BJ (cell line): ENCODE data around the gene PCDHGC5. TPM values are rescaled to one million over a fixed set of nuclear protein-coding genes. Genes with fewer than 3 reads are reported as not detected.

Experiments
- CTCF ChIA-PET: fragments of 350-600 bp; formaldehyde crosslinking; extraction: SDS; loops from one replicate; lab custom pipeline; 2021; ENCODE audit warnings: antibody characterized with exemption, inconsistent platforms; lab: Yijun Ruan, JAX
- POLR2A ChIA-PET: fragments of 300-600 bp; sonication (Branson Sonifier 250); formaldehyde crosslinking; extraction: SDS; loops from one replicate; lab custom pipeline; 2021; ENCODE audit warnings: antibody characterized with exemption; lab: Charles Lee
- DNase-seq: peaks from one replicate; pipeline ENCODE4 v3.0.0-alpha.2; 2011; ENCODE audit warnings: low read depth
- H3K27me3 ChIP-seq: 2 replicates; pipeline ENCODE4 v1.6.0; 2011; ENCODE audit warnings: low read length; ENCODE audit not compliant: control insufficient read depth, insufficient read depth
- H3K36me3 ChIP-seq: 2 replicates; pipeline ENCODE4 v1.5.1; 2011; ENCODE audit warnings: low read length; ENCODE audit not compliant: control insufficient read depth, insufficient read depth
- H3K4me3 ChIP-seq: 2 replicates; pipeline ENCODE4 v1.5.1; 2011; ENCODE audit warnings: low read depth, mild to moderate bottlenecking, control low read depth, low read length
- polyA plus RNA-seq: library from polyadenylated mRNA; depleted of rRNA; stranded (reverse); fragments of >200 nt; gene quantifications from 2 replicates; pipeline ENCODE4 v1.2.3, GENCODE V29; 2011
- TF ChIP-seq, protein P1 (sequence below): IDR thresholded peaks from 2 replicates; pipeline ENCODE4 v1.5.1; 2011; ENCODE audit warnings: low read depth, mild to moderate bottlenecking, control low read depth, inconsistent platforms, low read length, moderate library complexity; ENCODE audit not compliant: insufficient read depth

Gene PCDHGC5
- polyA plus RNA-seq, 1 experiment: 1.6 TPM

DNA sequence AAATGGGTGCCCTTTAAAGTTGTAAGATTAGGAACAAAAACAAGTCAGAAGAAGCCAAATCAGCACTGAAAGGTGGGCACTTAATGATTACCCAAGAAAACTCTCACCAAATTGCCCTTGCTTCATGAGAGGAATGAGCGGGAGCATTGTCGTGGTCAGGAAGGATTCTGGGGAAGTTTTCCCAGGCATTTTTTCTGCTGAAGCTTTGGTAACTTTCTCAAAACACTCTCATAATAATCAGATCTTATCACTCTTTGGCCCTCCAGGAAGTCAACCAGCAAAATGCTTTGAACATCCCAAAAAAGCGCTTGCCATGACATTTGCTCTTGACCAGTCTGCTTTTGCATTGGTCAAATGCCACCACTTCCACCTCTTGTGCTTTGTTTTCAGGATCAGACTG is 23.5 kb upstream of the PCDHGC5 start:
- no peak overlapping the region for H3K4me3 ChIP-seq
- TF ChIP-seq, protein P1, sequence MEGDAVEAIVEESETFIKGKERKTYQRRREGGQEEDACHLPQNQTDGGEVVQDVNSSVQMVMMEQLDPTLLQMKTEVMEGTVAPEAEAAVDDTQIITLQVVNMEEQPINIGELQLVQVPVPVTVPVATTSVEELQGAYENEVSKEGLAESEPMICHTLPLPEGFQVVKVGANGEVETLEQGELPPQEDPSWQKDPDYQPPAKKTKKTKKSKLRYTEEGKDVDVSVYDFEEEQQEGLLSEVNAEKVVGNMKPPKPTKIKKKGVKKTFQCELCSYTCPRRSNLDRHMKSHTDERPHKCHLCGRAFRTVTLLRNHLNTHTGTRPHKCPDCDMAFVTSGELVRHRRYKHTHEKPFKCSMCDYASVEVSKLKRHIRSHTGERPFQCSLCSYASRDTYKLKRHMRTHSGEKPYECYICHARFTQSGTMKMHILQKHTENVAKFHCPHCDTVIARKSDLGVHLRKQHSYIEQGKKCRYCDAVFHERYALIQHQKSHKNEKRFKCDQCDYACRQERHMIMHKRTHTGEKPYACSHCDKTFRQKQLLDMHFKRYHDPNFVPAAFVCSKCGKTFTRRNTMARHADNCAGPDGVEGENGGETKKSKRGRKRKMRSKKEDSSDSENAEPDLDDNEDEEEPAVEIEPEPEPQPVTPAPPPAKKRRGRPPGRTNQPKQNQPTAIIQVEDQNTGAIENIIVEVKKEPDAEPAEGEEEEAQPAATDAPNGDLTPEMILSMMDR: no peak
- no peaks in the 10 kb centered on the region for H3K27me3 ChIP-seq
- ChIA-PET POLR2A (interaction anchor here (0.6 kb wide), 1 partner anchor 10 kb away, joined by 3 read pairs; no protein-coding TSS in a partner anchor), CTCF (interaction anchor here (1.0 to 2.3 kb wide), 4 partner anchors 10 to 92 kb away, joined by 3 to 9 read pairs (median 6); partner anchors contain the start of genes PCDHGB7 and PCDHGC3)
- H3K36me3 ChIP-seq: no peaks in the 10 kb centered on the region
- no peak for DNase-seq

DNA sequence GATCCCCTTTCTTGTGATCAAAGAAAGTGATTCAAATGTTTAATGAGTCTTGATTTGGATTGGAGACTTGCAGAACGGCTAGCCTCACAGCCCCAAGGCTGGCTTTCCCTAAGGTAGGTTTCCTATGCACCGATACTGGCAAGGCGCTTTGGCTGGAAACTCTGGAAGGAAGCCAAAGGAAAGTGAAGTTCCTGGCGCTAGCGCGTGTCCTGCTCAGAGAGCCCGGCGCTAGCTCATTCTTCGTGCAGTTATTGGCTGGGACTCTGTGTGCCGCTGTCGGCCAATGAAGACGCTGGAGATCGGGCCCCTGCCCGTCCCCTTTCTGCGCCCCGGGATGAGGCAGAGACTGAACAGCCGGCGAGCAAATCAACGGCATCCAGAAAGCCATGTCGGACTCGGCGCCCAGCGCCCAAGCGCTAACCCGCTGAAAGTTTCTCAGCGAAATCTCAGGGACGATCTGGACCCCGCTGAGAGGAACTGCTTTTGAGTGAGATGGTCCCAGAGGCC is 13.2 kb upstream of the PCDHGC5 start, which contains the start of gene PCDHGC3:
Gene PCDHGC3, plus strand, starts transcription at position 342 of the 507 bp plus-strand sequence. Its CDS starts 151 bp downstream, at position 493.
- H3K4me3 ChIP-seq: peak within 1 kb of the TSS; percentile 53
- no peaks in the 10 kb centered on the region for H3K27me3 ChIP-seq
- ChIA-PET POLR2A (interaction anchor here (0.6 to 1.1 kb wide), 3 partner anchors 10 to 82 kb away, joined by 3 to 4 read pairs (median 4); partner anchors contain the start of gene PCDHGC5), CTCF (interaction anchor here (0.7 to 4.9 kb wide), 17 partner anchors 11 to 88 kb away, joined by 3 to 46 read pairs (median 5); partner anchors contain the start of genes PCDHGA11, PCDHGB5, PCDHGB7 and PCDHGC5)
- no peaks in the 10 kb centered on the region for H3K36me3 ChIP-seq
- peak; percentile 64 for DNase-seq
- TF ChIP-seq, protein P1: 0 out of 2 replicates have a peak, but pooled peaks have one; percentile 12

DNA sequence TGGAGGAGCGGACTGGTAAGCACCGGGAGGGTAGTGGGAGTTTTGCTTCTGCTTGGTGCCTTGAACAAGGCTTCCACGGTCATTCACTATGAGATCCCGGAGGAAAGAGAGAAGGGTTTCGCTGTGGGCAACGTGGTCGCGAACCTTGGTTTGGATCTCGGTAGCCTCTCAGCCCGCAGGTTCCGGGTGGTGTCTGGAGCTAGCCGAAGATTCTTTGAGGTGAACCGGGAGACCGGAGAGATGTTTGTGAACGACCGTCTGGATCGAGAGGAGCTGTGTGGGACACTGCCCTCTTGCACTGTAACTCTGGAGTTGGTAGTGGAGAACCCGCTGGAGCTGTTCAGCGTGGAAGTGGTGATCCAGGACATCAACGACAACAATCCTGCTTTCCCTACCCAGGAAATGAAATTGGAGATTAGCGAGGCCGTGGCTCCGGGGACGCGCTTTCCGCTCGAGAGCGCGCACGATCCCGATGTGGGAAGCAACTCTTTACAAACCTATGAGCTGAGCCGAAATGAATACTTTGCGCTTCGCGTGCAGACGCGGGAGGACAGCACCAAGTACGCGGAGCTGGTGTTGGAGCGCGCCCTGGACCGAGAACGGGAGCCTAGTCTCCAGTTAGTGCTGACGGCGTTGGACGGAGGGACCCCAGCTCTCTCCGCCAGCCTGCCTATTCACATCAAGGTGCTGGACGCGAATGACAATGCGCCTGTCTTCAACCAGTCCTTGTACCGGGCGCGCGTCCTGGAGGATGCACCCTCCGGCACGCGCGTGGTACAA is 12.6 kb upstream of the PCDHGC5 start:
- TF ChIP-seq, protein P1: no peak
- POLR2A ChIA-PET: interaction anchor here (0.8 to 1.1 kb wide), 3 partner anchors 13 to 81 kb away, joined by 4 to 7 read pairs (median 4); partner anchors contain the start of genes PCDHGA12 and PCDHGC5
- Histone ChIP-seq H3K27me3 (no peaks in the 10 kb centered on the region), H3K4me3 (peak overlapping the region; percentile 53), H3K36me3 (no peaks in the 10 kb centered on the region)
- peak; percentile 24 for DNase-seq
- CTCF ChIA-PET: interaction anchor here (0.5 to 4.9 kb wide), 17 partner anchors 10 to 88 kb away, joined by 3 to 46 read pairs (median 5); partner anchors contain the start of genes PCDHGA10, PCDHGA11, PCDHGB5 and PCDHGC5

DNA sequence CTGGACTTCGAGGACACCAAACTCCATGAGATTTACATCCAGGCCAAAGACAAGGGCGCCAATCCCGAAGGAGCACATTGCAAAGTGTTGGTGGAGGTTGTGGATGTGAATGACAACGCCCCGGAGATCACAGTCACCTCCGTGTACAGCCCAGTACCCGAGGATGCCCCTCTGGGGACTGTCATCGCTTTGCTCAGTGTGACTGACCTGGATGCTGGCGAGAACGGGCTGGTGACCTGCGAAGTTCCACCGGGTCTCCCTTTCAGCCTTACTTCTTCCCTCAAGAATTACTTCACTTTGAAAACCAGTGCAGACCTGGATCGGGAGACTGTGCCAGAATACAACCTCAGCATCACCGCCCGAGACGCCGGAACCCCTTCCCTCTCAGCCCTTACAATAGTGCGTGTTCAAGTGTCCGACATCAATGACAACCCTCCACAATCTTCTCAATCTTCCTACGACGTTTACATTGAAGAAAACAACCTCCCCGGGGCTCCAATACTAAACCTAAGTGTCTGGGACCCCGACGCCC is 11.8 kb upstream of the PCDHGC5 start:
- TF ChIP-seq, protein P1: no peak
- no peak for DNase-seq
- H3K27me3 ChIP-seq: no peaks in the 10 kb centered on the region
- ChIA-PET CTCF (interaction anchor here (0.8 to 4.9 kb wide), 16 partner anchors 10 to 81 kb away, joined by 3 to 46 read pairs (median 8); partner anchors contain the start of genes PCDHGA10, PCDHGA12, PCDHGB7 and PCDHGC5), POLR2A (interaction anchor here (0.8 kb wide), 1 partner anchor 47 kb away, joined by 7 read pairs; the partner anchor contains the start of gene PCDHGA12)
- H3K4me3 ChIP-seq: peak overlapping the region; percentile 53
- no peaks in the 10 kb centered on the region for H3K36me3 ChIP-seq
